ENCODE results near the gene MYO18B. TPM values are rescaled to one million over a fixed set of nuclear protein-coding genes. Genes with fewer than 3 reads are reported as not detected.

MYO18B gene
- total RNA-seq, 1 donor from 2014 or later = 0.07 TPM

- Mint-ChIP-seq H3K4me3 (ENCODE audit: unreplicated experiment) (no peak overlapping the region), H3K4me1 (ENCODE audit: low read depth, unreplicated experiment) (no peaks in the 10 kb centered on the region), H3K9me3 (ENCODE audit: unreplicated experiment) (peaks cover 3% of the 10 kb centered on the region), H3K36me3 (ENCODE audit: low read depth, unreplicated experiment) (no peaks in the 10 kb centered on the region), H3K27me3 (ENCODE audit: low read depth, unreplicated experiment) (peaks cover 17% of the 10 kb centered on the region), H3K27ac (ENCODE audit: unreplicated experiment) (no peak overlapping the region)
- Histone ChIP-seq H3K27ac (ENCODE audit: low read depth, low read length) (no peak overlapping the region), H3K4me3 (ENCODE audit: insufficient read depth, low read depth, low read length) (no peak overlapping the region), H4K20me1 (ENCODE audit: insufficient read depth, low read length) (no peaks in the 10 kb centered on the region), H3K9ac (ENCODE audit: low read length) (no peak overlapping the region), H3K4me2 (ENCODE audit: low read length) (no peak overlapping the region), H2AFZ (ENCODE audit: low read depth, low read length) (no peak overlapping the region), H3K79me2 (ENCODE audit: insufficient read depth, low read length) (no peaks in the 10 kb centered on the region), H3K9me3 (ENCODE audit: insufficient read depth, low read depth, low read length) (no peaks in the 10 kb centered on the region), H3K36me3 (ENCODE audit: insufficient read depth, low read length) (no peaks in the 10 kb centered on the region), H3K27me3 (ENCODE audit: insufficient read depth, low read length) (no peaks in the 10 kb centered on the region), H3K4me1 (ENCODE audit: insufficient read depth, low read length) (no peaks in the 10 kb centered on the region)
- FAIRE-seq = no peak
- no peak for DNase-seq (ENCODE audit: low read depth)
- TF ChIP-seq EZH2 (IDR thresholded peaks at IDR 0.05; ENCODE audit: insufficient read depth, low read length) = no peak
- no peak for TF ChIP-seq CTCF (IDR thresholded peaks at IDR 0.05; ENCODE audit: insufficient read depth, low read depth, low read length)
These were observed 85.4 kb downstream of the MYO18B start for GRCh38 chr22:25827415-25827814.

GRCh38 chr22:25828422-25828821 lies 86.4 kb downstream of the MYO18B start:
- no peak overlapping the region for H3K27ac ChIP-seq (ENCODE audit: low read depth, low read length)
- TF ChIP-seq CTCF (IDR thresholded peaks at IDR 0.05; ENCODE audit: insufficient read depth, low read depth, low read length) = no peak
- no peak for TF ChIP-seq EZH2 (IDR thresholded peaks at IDR 0.05; ENCODE audit: insufficient read depth, low read length)
- Mint-ChIP-seq H3K36me3 (ENCODE audit: low read depth, unreplicated experiment) (no peaks in the 10 kb centered on the region), H3K4me3 (ENCODE audit: unreplicated experiment) (no peak overlapping the region), H3K27me3 (ENCODE audit: low read depth, unreplicated experiment) (peaks cover 17% of the 10 kb centered on the region), H3K27ac (ENCODE audit: unreplicated experiment) (peak overlapping the region; percentile 31), H3K9me3 (ENCODE audit: unreplicated experiment) (peaks cover 3% of the 10 kb centered on the region), H3K4me1 (ENCODE audit: low read depth, unreplicated experiment) (no peaks in the 10 kb centered on the region)
- no peaks in the 10 kb centered on the region for H3K9me3 ChIP-seq (ENCODE audit: insufficient read depth, low read depth, low read length)
- no peak overlapping the region for H3K9ac ChIP-seq (ENCODE audit: low read length)
- H4K20me1 ChIP-seq (ENCODE audit: insufficient read depth, low read length) = no peaks in the 10 kb centered on the region
- H3K4me2 ChIP-seq (ENCODE audit: low read length) = no peak overlapping the region
- H3K36me3 ChIP-seq (ENCODE audit: insufficient read depth, low read length) = no peaks in the 10 kb centered on the region
- no peaks in the 10 kb centered on the region for H3K79me2 ChIP-seq (ENCODE audit: insufficient read depth, low read length)
- H2AFZ ChIP-seq (ENCODE audit: low read depth, low read length) = no peak overlapping the region
- H3K4me1 ChIP-seq (ENCODE audit: insufficient read depth, low read length) = no peaks in the 10 kb centered on the region
- no peak for FAIRE-seq
- H3K27me3 ChIP-seq (ENCODE audit: insufficient read depth, low read length) = no peaks in the 10 kb centered on the region
- no peak overlapping the region for H3K4me3 ChIP-seq (ENCODE audit: insufficient read depth, low read depth, low read length)
- no peak for DNase-seq (ENCODE audit: low read depth)

GRCh38 chr22:25829237-25829636 lies 87.2 kb downstream of the MYO18B start:
- no peak overlapping the region for H3K4me2 ChIP-seq (ENCODE audit: low read length)
- H3K27ac ChIP-seq (ENCODE audit: low read depth, low read length) = no peak overlapping the region
- no peak overlapping the region for H2AFZ ChIP-seq (ENCODE audit: low read depth, low read length)
- FAIRE-seq (no peak), DNase-seq (ENCODE audit: low read depth) (no peak)
- H3K9me3 ChIP-seq (ENCODE audit: insufficient read depth, low read depth, low read length) = no peaks in the 10 kb centered on the region
- peaks cover 3% of the 10 kb centered on the region for H3K9me3 Mint-ChIP-seq (ENCODE audit: unreplicated experiment)
- H3K4me3 Mint-ChIP-seq (ENCODE audit: unreplicated experiment) = no peak overlapping the region
- no peaks in the 10 kb centered on the region for H3K79me2 ChIP-seq (ENCODE audit: insufficient read depth, low read length)
- H3K4me1 ChIP-seq (ENCODE audit: insufficient read depth, low read length) = no peaks in the 10 kb centered on the region
- no peaks in the 10 kb centered on the region for H3K36me3 Mint-ChIP-seq (ENCODE audit: low read depth, unreplicated experiment)
- H3K4me1 Mint-ChIP-seq (ENCODE audit: low read depth, unreplicated experiment) = no peaks in the 10 kb centered on the region
- no peak for TF ChIP-seq CTCF (IDR thresholded peaks at IDR 0.05; ENCODE audit: insufficient read depth, low read depth, low read length)
- no peak for TF ChIP-seq EZH2 (IDR thresholded peaks at IDR 0.05; ENCODE audit: insufficient read depth, low read length)
- H4K20me1 ChIP-seq (ENCODE audit: insufficient read depth, low read length) = no peaks in the 10 kb centered on the region
- H3K4me3 ChIP-seq (ENCODE audit: insufficient read depth, low read depth, low read length) = no peak overlapping the region
- H3K27ac Mint-ChIP-seq (ENCODE audit: unreplicated experiment) = no peak overlapping the region
- no peaks in the 10 kb centered on the region for H3K36me3 ChIP-seq (ENCODE audit: insufficient read depth, low read length)
- no peak overlapping the region for H3K9ac ChIP-seq (ENCODE audit: low read length)
- peaks cover 9% of the 10 kb centered on the region for H3K27me3 Mint-ChIP-seq (ENCODE audit: low read depth, unreplicated experiment)
- H3K27me3 ChIP-seq (ENCODE audit: insufficient read depth, low read length) = no peaks in the 10 kb centered on the region

All from astrocyte (in vitro differentiated cells and primary cell).